K562 (cell line): Measurements from ENCODE around the gene EPB41L2.

Experiments used
- MYC ChIP-seq, 2 experiments: fragments of 250-450 bp in 1 of 2; sonication (Bioruptor Pico) in 1 of 2; IDR thresholded peaks; 2 replicates each; pipeline versions ENCODE4 v1.5.1 to v1.6.1; 2012 to 2021; ENCODE audit warnings: low read depth in 2 of 2, borderline replicate concordance in 1 of 2, improper control_type of control experiment in 1 of 2, low read length in 1 of 2, mild to moderate bottlenecking in 1 of 2, moderate library complexity in 1 of 2
- POLR2AphosphoS5 ChIP-seq: IDR thresholded peaks from 2 replicates; pipeline ENCODE4 v1.6.1; 2011; ENCODE audit warnings: mild to moderate bottlenecking, low read depth, low read length, moderate library complexity; ENCODE audit not compliant: control insufficient read depth, insufficient read depth
- RBM34 ChIP-seq: fragments of 200-400 bp; formaldehyde crosslinking; IDR thresholded peaks from 2 replicates; pipeline ENCODE4 v1.6.1; 2018; ENCODE audit warnings: low read length, borderline replicate concordance; ENCODE audit not compliant: insufficient read depth
- TF ChIP-seq, protein P1 (sequence below): sonication (generic); formaldehyde crosslinking; IDR thresholded peaks from 2 replicates; pipeline ENCODE4 v1.8.0; 2022; ENCODE audit warnings: missing genetic modification reagents, mild to moderate bottlenecking, borderline replicate concordance

DNA sequence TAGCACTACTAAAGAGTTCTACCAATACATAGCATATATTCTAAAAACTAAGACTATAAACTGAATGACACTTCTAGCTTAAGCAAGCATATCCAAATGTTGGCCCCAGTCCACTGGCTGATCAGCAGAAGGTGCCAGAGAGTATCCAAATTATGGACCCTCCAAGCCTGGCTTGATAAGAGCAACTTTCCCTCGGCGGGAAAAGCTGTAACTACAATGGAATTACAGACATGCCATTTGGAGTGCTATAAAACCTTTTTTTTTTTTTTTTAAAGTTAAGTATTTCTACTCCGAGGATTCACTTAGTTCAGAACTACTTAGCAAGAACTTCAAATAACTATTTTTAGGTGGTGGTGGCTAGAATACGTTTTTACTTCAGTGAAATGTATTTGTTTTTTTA is 94.6 kb downstream of the EPB41L2 start:
- TF ChIP-seq RBM34 (no peak), MYC (IDR thresholded peaks at IDR 0.05; ENCODE audit: low read depth, low read length) (no peak), MYC (CRISPR knock-in tag; IDR thresholded peaks at IDR 0.05; ENCODE audit: borderline replicate concordance, low read depth) (no peak), POLR2AphosphoS5 (no peak)
- TF ChIP-seq, protein P1, sequence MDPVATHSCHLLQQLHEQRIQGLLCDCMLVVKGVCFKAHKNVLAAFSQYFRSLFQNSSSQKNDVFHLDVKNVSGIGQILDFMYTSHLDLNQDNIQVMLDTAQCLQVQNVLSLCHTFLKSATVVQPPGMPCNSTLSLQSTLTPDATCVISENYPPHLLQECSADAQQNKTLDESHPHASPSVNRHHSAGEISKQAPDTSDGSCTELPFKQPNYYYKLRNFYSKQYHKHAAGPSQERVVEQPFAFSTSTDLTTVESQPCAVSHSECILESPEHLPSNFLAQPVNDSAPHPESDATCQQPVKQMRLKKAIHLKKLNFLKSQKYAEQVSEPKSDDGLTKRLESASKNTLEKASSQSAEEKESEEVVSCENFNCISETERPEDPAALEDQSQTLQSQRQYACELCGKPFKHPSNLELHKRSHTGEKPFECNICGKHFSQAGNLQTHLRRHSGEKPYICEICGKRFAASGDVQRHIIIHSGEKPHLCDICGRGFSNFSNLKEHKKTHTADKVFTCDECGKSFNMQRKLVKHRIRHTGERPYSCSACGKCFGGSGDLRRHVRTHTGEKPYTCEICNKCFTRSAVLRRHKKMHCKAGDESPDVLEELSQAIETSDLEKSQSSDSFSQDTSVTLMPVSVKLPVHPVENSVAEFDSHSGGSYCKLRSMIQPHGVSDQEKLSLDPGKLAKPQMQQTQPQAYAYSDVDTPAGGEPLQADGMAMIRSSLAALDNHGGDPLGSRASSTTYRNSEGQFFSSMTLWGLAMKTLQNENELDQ (CRISPR knock-in tag) = no peak
